Neural cell (in vitro differentiated cells): ENCODE data around the gene XAGE3. TPM values are rescaled to one million over a fixed set of nuclear protein-coding genes. Genes with fewer than 3 reads are reported as not detected.
"Not testable (repeated sequence)": the region's sequence is repeated elsewhere in the genome, so short reads cannot be mapped to it uniquely, and the experiment has no call there.

Experiments
- H2AFZ ChIP-seq: fragments of 200-600, 300-800 bp; sonication (generic), shearing (Covaris generic); 2 replicates; pipeline ENCODE4 v1.6.0; 2014; ENCODE audit warnings: low read depth, mild to moderate bottlenecking, antibody characterized with exemption, low read length, moderate library complexity
- H3F3A ChIP-seq: fragments of 200-600 bp; shearing (Covaris generic); 2 replicates; pipeline ENCODE4 v1.6.1; 2016; ENCODE audit warnings: mild to moderate bottlenecking, moderate library complexity, mixed read lengths, antibody characterized with exemption, low read length; ENCODE audit not compliant: insufficient read depth, poor library complexity, severe bottlenecking
- H3K27ac ChIP-seq: fragments of 200-600, 300-800 bp; sonication (generic), shearing (Covaris generic); 2 replicates; pipeline ENCODE4 v1.5.1; 2014; ENCODE audit warnings: mild to moderate bottlenecking, low read length, moderate library complexity
- H3K27me3 ChIP-seq: fragments of 300-800, 200-600 bp; sonication (generic), shearing (Covaris generic); 2 replicates; pipeline ENCODE4 v1.6.0; 2014; ENCODE audit warnings: mild to moderate bottlenecking, low read depth, low read length, moderate library complexity; ENCODE audit not compliant: insufficient read depth
- H3K36me3 ChIP-seq: fragments of 300-800, 200-600 bp; sonication (generic), shearing (Covaris generic); 2 replicates; pipeline ENCODE4 v1.5.1; 2014; ENCODE audit warnings: mild to moderate bottlenecking, antibody characterized with exemption, low read length, moderate library complexity; ENCODE audit not compliant: insufficient read depth
- H3K4me2 ChIP-seq: fragments of 300-800, 200-600 bp; sonication (generic), shearing (Covaris generic); 2 replicates; pipeline ENCODE4 v1.6.0; 2014; ENCODE audit warnings: mild to moderate bottlenecking, low read length
- H3K4me3 ChIP-seq: fragments of 300-800, 200-600 bp; sonication (generic), shearing (Covaris generic); 2 replicates; pipeline ENCODE4 v1.5.1; 2014; ENCODE audit warnings: mild to moderate bottlenecking, low read length, moderate library complexity
- H3K79me2 ChIP-seq: fragments of 200-600 bp; shearing (Covaris generic); replicated peaks from 2 replicates; pipeline ENCODE4 v1.6.0; 2014; ENCODE audit warnings: mild to moderate bottlenecking, low read length, moderate library complexity; ENCODE audit not compliant: insufficient read depth
- H3K9ac ChIP-seq: fragments of 300-800, 200-600 bp; sonication (generic), shearing (Covaris generic); 2 replicates; pipeline ENCODE4 v1.6.1; 2016; ENCODE audit warnings: mild to moderate bottlenecking, low read length, mixed read lengths
- H3K9me2 ChIP-seq: fragments of 200-600 bp; shearing (Covaris generic); 2 replicates; pipeline ENCODE4 v1.6.1; 2016; ENCODE audit warnings: mild to moderate bottlenecking, low read length, mixed read lengths; ENCODE audit not compliant: insufficient read depth
- H3K9me3 ChIP-seq: fragments of 200-600, 300-800 bp; sonication (generic), shearing (Covaris generic); 2 replicates; pipeline ENCODE4 v1.6.1; 2016; ENCODE audit warnings: mild to moderate bottlenecking, mixed run types, low read length, moderate library complexity, mixed read lengths
- H4K20me1 ChIP-seq: fragments of 200-600 bp; shearing (Covaris generic); 2 replicates; pipeline ENCODE4 v1.6.1; 2016; ENCODE audit warnings: mild to moderate bottlenecking, mixed run types; ENCODE audit not compliant: insufficient read depth
- EP300 ChIP-seq: fragments of 450-650 bp; conservative IDR thresholded peaks from 2 replicates; pipeline ENCODE4 v1.6.1; 2014; ENCODE audit warnings: antibody characterized with exemption, mild to moderate bottlenecking, moderate library complexity; ENCODE audit not compliant: poor library complexity, severe bottlenecking
- EZH2 ChIP-seq: fragments of 200-600, 300-800 bp; shearing (Covaris generic), sonication (generic); IDR thresholded peaks from 2 replicates; pipeline ENCODE4 v1.6.1; 2014; ENCODE audit warnings: antibody characterized with exemption, low read length, borderline replicate concordance, mild to moderate bottlenecking; ENCODE audit not compliant: insufficient read depth, poor library complexity, severe bottlenecking
- MXI1 ChIP-seq: fragments of 450-650 bp; conservative IDR thresholded peaks from 2 replicates; pipeline ENCODE4 v1.6.1; 2014; ENCODE audit warnings: antibody characterized with exemption, mild to moderate bottlenecking; ENCODE audit not compliant: poor library complexity, severe bottlenecking
- POLR2AphosphoS5 ChIP-seq: IDR thresholded peaks from 2 replicates; pipeline ENCODE4 v1.6.1; 2012
- RAD21 ChIP-seq: fragments of 450-650 bp; conservative IDR thresholded peaks from 2 replicates; pipeline ENCODE4 v1.6.1; 2014; ENCODE audit warnings: antibody characterized with exemption, mild to moderate bottlenecking, moderate library complexity
- REST ChIP-seq: IDR thresholded peaks from 2 replicates; pipeline ENCODE4 v1.6.1; 2012; ENCODE audit warnings: borderline replicate concordance
- SMC3 ChIP-seq: fragments of 450-650 bp; conservative IDR thresholded peaks from 2 replicates; pipeline ENCODE4 v1.6.1; 2014; ENCODE audit warnings: antibody characterized with exemption, mild to moderate bottlenecking, moderate library complexity; ENCODE audit not compliant: poor library complexity
- TAF1 ChIP-seq: IDR thresholded peaks from 2 replicates; pipeline ENCODE4 v1.6.1; 2012; ENCODE audit warnings: low read depth
- polyA plus RNA-seq: library from polyadenylated mRNA; depleted of rRNA; stranded (reverse); fragments of >200 nt; gene quantifications from 2 replicates; pipeline ENCODE4 v1.2.3, GENCODE V29; 2014
- TF ChIP-seq, protein P1 (sequence below): fragments of 450-650 bp; IDR thresholded peaks from 2 replicates; pipeline ENCODE4 v1.5.1; 2014; ENCODE audit warnings: antibody characterized with exemption, mild to moderate bottlenecking, moderate library complexity; ENCODE audit not compliant: poor library complexity, severe bottlenecking

Gene XAGE3
- polyA plus RNA-seq, 1 donor from 2014 or later = not detected

DNA sequence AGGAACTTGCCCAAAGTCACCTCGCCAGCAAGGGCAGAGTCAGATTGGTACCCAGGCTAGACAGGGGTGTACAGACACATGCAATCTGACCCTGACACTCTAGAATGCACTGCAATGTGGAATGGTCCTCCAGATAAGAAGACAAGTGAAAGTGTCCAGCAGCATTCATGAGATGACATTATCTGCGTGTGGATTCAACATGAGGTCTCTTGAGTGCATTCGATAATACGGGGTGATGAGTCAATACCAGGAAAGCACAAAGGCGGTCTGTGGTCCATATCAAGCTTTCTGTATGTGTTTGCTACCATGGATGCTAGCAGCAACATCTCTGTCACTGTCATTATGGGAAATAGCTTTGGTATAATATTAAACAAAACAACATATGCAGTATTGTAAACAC lies 6.8 kb upstream of the XAGE3 start:
- Histone ChIP-seq H2AFZ (no peak overlapping the region), H3K36me3 (no peaks in the 10 kb centered on the region), H3K9ac (no peak overlapping the region)

DNA sequence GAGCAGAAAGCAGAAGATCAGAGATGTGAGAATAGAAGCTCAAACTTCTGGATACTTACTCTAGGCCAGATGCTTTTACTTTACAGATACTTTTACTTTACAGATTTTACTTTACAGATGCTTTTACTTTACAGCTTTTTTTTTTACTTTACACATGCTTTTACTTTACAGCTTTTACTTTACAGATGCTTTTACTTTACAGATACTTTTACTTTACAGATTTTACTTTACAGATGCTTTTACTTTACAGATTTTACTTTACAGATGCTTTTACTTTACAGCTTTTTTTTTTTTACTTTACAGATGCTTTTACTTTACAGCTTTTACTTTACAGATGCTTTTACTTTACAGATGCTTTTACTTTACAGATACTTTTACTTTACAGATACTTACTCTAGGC lies 5.9 kb upstream of the XAGE3 start:
- not testable (repeated sequence) for H3K27ac ChIP-seq, H4K20me1 ChIP-seq, H3K9ac ChIP-seq

More for the DNA sequence above, 6.8 kb upstream of the XAGE3 start:
- Histone ChIP-seq H3K4me3 (no peak overlapping the region), H3F3A (no peaks in the 10 kb centered on the region), H3K9me2 (no peaks in the 10 kb centered on the region), H3K79me2 (no peaks in the 10 kb centered on the region), H3K27me3 (no peaks in the 10 kb centered on the region), H3K4me2 (no peak overlapping the region), H3K9me3 (no peaks in the 10 kb centered on the region), H4K20me1 (no peaks in the 10 kb centered on the region), H3K27ac (no peak overlapping the region)
- TF ChIP-seq EP300 = no peak
- TF ChIP-seq RAD21 = no peak
- TF ChIP-seq EZH2 = no peak
- TF ChIP-seq SMC3 = no peak
- TF ChIP-seq REST = no peak
- no peak for TF ChIP-seq TAF1
- no peak for TF ChIP-seq MXI1
- TF ChIP-seq, protein P1, sequence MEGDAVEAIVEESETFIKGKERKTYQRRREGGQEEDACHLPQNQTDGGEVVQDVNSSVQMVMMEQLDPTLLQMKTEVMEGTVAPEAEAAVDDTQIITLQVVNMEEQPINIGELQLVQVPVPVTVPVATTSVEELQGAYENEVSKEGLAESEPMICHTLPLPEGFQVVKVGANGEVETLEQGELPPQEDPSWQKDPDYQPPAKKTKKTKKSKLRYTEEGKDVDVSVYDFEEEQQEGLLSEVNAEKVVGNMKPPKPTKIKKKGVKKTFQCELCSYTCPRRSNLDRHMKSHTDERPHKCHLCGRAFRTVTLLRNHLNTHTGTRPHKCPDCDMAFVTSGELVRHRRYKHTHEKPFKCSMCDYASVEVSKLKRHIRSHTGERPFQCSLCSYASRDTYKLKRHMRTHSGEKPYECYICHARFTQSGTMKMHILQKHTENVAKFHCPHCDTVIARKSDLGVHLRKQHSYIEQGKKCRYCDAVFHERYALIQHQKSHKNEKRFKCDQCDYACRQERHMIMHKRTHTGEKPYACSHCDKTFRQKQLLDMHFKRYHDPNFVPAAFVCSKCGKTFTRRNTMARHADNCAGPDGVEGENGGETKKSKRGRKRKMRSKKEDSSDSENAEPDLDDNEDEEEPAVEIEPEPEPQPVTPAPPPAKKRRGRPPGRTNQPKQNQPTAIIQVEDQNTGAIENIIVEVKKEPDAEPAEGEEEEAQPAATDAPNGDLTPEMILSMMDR = no peak
- no peak for TF ChIP-seq POLR2AphosphoS5

DNA sequence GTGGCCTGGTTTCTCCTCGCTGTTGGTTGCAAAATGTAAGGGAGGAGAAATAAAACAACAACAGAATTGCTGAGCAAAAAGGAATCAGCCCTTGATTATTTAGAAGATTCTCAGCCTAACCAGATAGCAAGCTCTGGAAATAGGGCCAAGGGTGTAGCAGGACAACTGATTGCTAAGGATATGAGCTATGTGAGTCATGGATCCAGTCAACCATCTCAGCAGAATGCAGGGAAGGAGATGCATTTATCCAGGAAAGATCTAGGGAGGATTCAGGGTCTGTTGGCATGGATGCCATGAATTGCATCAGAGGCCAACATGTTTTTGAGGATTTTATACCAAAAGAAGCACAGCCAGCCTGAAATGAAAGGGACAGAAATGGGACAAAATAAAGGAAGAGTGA lies 2.2 kb upstream of the XAGE3 start:
- H3K9me3 ChIP-seq = no peaks in the 10 kb centered on the region
- no peaks in the 10 kb centered on the region for H3K9me2 ChIP-seq
- no peaks in the 10 kb centered on the region for H3K79me2 ChIP-seq
- TF ChIP-seq EZH2 = no peak
- TF ChIP-seq RAD21 = no peak
- TF ChIP-seq SMC3 = no peak
- TF ChIP-seq REST = no peak
- no peak for TF ChIP-seq POLR2AphosphoS5
- no peak for TF ChIP-seq EP300
- TF ChIP-seq, protein P1 = no peak
- no peak for TF ChIP-seq MXI1
- TF ChIP-seq TAF1 = no peak
- H3K27ac ChIP-seq = no peak overlapping the region
- no peaks in the 10 kb centered on the region for H4K20me1 ChIP-seq
- no peak overlapping the region for H3K4me3 ChIP-seq
- H3K36me3 ChIP-seq = no peaks in the 10 kb centered on the region
- H2AFZ ChIP-seq = no peak overlapping the region
- H3K4me2 ChIP-seq = no peak overlapping the region
- no peaks in the 10 kb centered on the region for H3K27me3 ChIP-seq
- H3F3A ChIP-seq = no peaks in the 10 kb centered on the region
- H3K9ac ChIP-seq = no peak overlapping the region

More for the DNA sequence above, 5.9 kb upstream of the XAGE3 start:
- not testable (repeated sequence) for H3K9me3 ChIP-seq, H3K36me3 ChIP-seq, H3K9me2 ChIP-seq, H3K4me3 ChIP-seq, H3F3A ChIP-seq, H2AFZ ChIP-seq, H3K4me2 ChIP-seq, H3K79me2 ChIP-seq, H3K27me3 ChIP-seq
